Colonic mucosa (tissue), 4 donors: Measurements from ENCODE around the gene SEBOX. TPM values are rescaled to one million over a fixed set of nuclear protein-coding genes. Genes with fewer than 3 reads are reported as not detected.

ENCODE experiments used
- DNase-seq: peaks from one replicate; pipeline ENCODE4 v3.0.0-alpha.2; 2020
- H3K27ac ChIP-seq: fragments of 200-600 bp; one replicate; pipeline ENCODE4 v1.8.0; 2021
- H3K27me3 ChIP-seq: fragments of 200-600 bp; one replicate; pipeline ENCODE4 v1.8.0; 2021
- H3K36me3 ChIP-seq: fragments of 200-600 bp; one replicate; pipeline ENCODE4 v1.8.0; 2021
- H3K4me1 ChIP-seq: fragments of 200-600 bp; one replicate; pipeline ENCODE4 v1.8.0; 2021; ENCODE audit warnings: mild to moderate bottlenecking
- H3K4me3 ChIP-seq: fragments of 200-600 bp; one replicate; pipeline ENCODE4 v1.8.0; 2021
- H3K9ac ChIP-seq, 2 donors: one replicate each; pipeline ENCODE4 v1.7.0; 2013; ENCODE audit warnings: control low read depth in 2 of 2, low read depth in 2 of 2, low read length in 2 of 2
- H3K9me3 ChIP-seq: fragments of 200-600 bp; one replicate; pipeline ENCODE4 v1.8.0; 2021
- intact Hi-C: fragments of 100-400 bp; cut with DNase I; formaldehyde crosslinking; loops from one replicate; pipeline ENCODE4 v1.14.1; 2022
- total RNA-seq, 2 donors: library from RNA; stranded (reverse); fragmentation: NEBNext Ultra II Directional in 1 of 2; extraction: Animal tissue kit (Norgen Biotek cat#: 25700) in 1 of 2; gene quantifications; one replicate each; pipeline ENCODE4 v1.2.1, GENCODE V29; 2021
- TF ChIP-seq, protein P1 (sequence below): fragments of 200-600 bp; IDR thresholded peaks from one replicate; pipeline ENCODE4 v1.8.0; 2022; ENCODE audit warnings: antibody characterized with exemption, mild to moderate bottlenecking
- donor health status: healthy.
- donor health status: DM: no; HTN: no; CAD: no.
- donor health status: DM: no; HTN: no; CAD: no.

Gene SEBOX
- total RNA-seq, 2 donors from 2014 or later = not detected

DNA sequence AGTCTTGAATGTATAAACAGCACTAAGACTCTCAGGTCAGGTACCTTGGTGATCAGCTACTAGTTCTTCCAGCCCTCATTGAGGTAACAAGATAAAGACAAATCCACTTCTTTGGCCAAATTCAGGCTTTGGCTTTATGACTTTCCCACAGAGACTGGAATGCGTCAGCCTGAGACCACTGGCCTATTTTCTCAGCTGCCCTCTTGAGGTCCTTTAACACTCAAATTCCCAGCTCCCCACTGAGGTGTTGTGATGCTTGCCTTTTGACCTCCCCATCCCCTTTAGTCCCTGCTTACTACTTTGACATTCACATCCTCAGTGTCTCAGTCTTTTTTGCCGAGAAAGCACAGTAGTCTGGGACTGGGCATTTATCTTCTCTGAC, 18.8 kb downstream of the SEBOX start:
- Histone ChIP-seq H3K4me3 (no peak overlapping the region), H3K27me3 (no peaks in the 10 kb centered on the region), H3K9me3 (no peaks in the 10 kb centered on the region), H3K36me3 (peaks cover 18% of the 10 kb centered on the region), H3K4me1 (no peaks in the 10 kb centered on the region), H3K9ac (no peak overlapping the region), H3K27ac (no peak overlapping the region)
- DNase-seq = no peak
- TF ChIP-seq, protein P1, sequence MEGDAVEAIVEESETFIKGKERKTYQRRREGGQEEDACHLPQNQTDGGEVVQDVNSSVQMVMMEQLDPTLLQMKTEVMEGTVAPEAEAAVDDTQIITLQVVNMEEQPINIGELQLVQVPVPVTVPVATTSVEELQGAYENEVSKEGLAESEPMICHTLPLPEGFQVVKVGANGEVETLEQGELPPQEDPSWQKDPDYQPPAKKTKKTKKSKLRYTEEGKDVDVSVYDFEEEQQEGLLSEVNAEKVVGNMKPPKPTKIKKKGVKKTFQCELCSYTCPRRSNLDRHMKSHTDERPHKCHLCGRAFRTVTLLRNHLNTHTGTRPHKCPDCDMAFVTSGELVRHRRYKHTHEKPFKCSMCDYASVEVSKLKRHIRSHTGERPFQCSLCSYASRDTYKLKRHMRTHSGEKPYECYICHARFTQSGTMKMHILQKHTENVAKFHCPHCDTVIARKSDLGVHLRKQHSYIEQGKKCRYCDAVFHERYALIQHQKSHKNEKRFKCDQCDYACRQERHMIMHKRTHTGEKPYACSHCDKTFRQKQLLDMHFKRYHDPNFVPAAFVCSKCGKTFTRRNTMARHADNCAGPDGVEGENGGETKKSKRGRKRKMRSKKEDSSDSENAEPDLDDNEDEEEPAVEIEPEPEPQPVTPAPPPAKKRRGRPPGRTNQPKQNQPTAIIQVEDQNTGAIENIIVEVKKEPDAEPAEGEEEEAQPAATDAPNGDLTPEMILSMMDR = no peak
- intact Hi-C loops = no loop called here

DNA sequence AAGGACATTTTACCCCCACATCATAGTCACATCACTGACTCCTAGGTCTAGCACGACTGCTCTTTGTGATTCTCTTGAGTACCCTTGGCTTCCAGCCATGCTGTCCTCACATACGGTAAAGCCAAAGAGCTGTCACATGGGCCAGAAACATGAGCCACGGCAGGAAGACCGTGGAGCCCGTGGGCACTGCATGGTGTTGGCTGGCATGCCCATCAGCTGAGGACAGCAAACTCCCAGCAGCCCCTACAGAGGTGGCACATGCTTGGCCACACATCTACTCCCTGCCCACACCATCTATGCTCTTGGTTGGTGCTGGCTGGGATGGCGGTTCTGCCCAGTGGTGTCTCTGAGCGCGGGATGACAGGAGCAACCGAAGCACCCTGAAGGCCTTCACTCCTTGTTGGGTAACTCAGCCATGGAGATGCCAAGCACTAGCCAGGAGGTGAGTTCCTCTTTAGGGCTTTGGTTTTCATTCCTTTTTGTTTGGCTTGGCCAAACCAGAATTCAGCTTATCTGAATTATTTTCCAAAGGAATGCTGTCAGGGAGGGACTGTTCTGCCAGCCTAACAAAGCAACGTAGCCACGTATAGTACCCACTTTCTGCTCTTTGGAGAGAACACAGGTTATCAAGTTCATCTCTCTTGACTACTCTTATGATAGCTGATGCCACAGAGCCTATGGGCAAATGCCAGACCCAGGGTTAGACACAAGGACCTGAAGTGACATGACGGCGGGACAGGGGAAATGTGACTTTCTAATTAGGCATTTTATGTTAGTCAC, 19.4 kb downstream of the SEBOX start:
- H3K27me3 ChIP-seq = no peaks in the 10 kb centered on the region
- H3K36me3 ChIP-seq = peaks cover 18% of the 10 kb centered on the region
- no peak overlapping the region for H3K27ac ChIP-seq
- intact Hi-C loops = no loop called here
- DNase-seq = no peak
- no peaks in the 10 kb centered on the region for H3K4me1 ChIP-seq
- no peak overlapping the region for H3K9ac ChIP-seq
- TF ChIP-seq, protein P1 = no peak
- H3K4me3 ChIP-seq = no peak overlapping the region
- H3K9me3 ChIP-seq = no peaks in the 10 kb centered on the region

DNA sequence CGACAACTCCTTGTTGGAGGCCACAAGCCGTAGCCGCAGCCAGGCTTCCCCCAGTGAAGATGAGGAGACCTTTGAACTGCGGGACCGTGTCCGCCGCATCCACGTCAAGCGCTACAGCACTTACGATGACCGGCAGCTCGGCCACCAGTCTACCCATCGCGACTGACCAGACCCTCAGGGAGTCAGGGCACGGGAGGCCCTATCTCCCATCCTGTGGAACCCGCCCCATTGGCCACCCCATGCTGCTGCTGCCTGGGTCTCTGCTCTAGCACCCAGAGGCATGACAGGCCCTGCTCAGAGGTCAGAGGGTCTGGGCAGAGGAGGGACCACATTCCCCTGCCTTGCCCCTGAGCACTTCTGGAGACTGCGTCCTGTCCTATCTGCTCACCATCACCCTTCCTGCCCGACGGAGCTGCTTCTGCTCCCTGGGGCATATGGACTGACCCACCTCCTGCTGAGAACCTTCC, 20.5 kb downstream of the SEBOX start:
- Histone ChIP-seq H3K9me3 (no peaks in the 10 kb centered on the region), H3K4me3 (no peak overlapping the region), H3K4me1 (no peaks in the 10 kb centered on the region), H3K27me3 (no peaks in the 10 kb centered on the region), H3K36me3 (peaks cover 18% of the 10 kb centered on the region), H3K9ac (no peak overlapping the region), H3K27ac (no peak overlapping the region)
- intact Hi-C loops = no loop called here
- TF ChIP-seq, protein P1 = no peak
- no peak for DNase-seq

DNA sequence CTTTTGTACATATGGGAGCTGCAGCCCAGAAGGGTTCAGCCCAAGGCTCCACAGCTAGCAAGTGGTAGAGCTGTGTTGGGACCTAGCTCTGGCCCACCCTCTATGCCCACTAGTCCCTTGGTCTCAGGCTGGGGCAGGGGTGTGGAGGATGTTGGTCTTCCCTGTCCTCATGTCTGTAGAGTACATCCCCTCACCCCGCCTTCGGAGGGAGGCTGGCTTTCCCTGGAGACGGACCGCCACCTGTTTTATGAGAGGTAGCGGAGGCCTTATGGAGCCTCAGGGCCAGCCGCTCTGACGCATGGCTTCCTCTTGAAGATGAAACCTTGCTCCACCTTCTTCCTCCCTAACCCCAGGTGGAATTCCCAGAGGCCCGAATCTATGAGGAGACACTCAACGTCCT, 21.0 kb downstream of the SEBOX start:
- DNase-seq = no peak
- no peaks in the 10 kb centered on the region for H3K4me1 ChIP-seq
- H3K9me3 ChIP-seq = no peaks in the 10 kb centered on the region

DNA sequence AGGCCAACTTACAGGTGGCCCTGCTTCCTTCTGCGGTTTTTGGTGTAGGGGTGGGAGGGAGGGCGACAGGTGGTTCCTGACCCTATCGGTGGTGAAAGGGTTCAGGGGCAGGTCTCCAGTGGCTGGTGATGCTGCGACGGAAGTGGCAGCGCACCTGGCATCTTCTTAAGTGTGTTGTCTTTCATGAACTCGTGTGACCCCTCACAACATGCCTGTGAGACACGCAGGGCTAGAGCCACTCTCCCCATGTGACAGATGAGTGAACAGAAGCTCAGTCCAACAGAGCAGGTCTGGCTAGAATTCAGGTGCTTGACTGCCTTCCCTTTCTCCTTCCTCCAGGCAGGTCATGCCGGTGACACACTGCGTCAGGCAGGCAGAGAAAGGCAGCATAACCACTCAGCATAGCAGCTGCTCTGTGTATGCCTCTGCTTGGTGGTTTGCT, 21.5 kb downstream of the SEBOX start:
- Histone ChIP-seq H3K4me1 (no peaks in the 10 kb centered on the region), H3K36me3 (peaks cover 18% of the 10 kb centered on the region), H3K27ac (no peak overlapping the region), H3K4me3 (no peak overlapping the region), H3K27me3 (no peaks in the 10 kb centered on the region), H3K9me3 (no peaks in the 10 kb centered on the region), H3K9ac (no peak overlapping the region)
- intact Hi-C loops = no loop called here
- TF ChIP-seq, protein P1 = no peak
- no peak for DNase-seq

More for the DNA sequence above, 21.0 kb downstream of the SEBOX start:
- no peak overlapping the region for H3K27ac ChIP-seq
- TF ChIP-seq, protein P1 = no peak
- no peak overlapping the region for H3K9ac ChIP-seq
- intact Hi-C loops = no loop called here
- peaks cover 18% of the 10 kb centered on the region for H3K36me3 ChIP-seq
- no peak overlapping the region for H3K4me3 ChIP-seq
- H3K27me3 ChIP-seq = no peaks in the 10 kb centered on the region
